GM12892 (cell line): ENCODE data around the gene SS18L1.

Experiments used
- DNase-seq: peaks from one replicate; pipeline ENCODE4 v3.0.0; 2011; ENCODE audit not compliant: insufficient read length
- FAIRE-seq: peaks from 2 replicates; lab custom pipeline; 2011; peaks lifted over from hg19 to GRCh38; lab: Jason Lieb, UNC
- POLR2A ChIP-seq: IDR thresholded peaks from 2 replicates; pipeline ENCODE4 v1.6.1; 2011; ENCODE audit warnings: low read depth, low read length, control low read depth
- POLR2AphosphoS5 ChIP-seq: IDR thresholded peaks from 2 replicates; pipeline ENCODE4 v1.6.1; 2011; ENCODE audit warnings: low read depth, low read length, control low read depth
- TAF1 ChIP-seq: IDR thresholded peaks from 2 replicates; pipeline ENCODE4 v1.6.1; 2011; ENCODE audit warnings: low read depth, mild to moderate bottlenecking, control low read depth, low read length, borderline replicate concordance

Gene SS18L1

DNA sequence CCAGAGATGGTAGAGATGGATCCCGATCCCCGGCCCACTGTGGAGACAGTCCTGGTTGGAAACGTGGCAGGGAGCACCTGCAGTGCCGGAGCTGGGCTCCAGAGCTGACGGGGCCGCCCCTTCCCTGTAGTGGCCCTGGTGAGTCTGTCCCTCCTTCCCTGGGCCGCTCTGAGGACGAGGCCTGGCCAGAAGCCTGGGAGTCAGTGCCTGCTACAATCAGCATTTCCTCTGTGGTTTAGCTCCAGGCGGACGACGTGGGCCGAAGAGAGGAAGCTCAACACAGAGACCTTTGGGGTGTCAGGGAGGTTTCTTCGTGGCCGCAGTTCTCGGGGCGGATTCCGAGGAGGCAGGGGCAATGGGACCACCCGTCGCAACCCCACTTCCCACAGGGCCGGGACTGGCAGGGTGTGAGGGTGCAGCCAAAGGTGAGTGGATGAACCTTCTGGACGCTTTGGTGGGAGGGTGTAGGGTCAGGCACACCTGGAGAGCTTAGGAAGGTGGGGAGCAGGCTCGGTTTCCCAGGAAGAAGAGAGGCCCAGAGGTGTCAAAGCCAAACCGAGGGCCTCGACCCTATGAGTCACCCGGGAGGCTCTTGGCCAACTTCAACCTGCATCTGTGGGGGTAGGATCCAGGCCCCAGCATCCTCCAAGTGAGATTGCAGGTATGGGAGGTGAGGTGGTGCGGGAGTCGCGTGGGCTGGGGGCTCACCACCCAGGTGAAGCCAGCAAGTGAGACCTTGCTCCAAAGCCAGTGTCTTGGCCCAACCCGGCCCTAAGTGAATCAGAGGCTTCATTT lies 10.3 kb upstream of the SS18L1 start:
- FAIRE-seq (no peak), DNase-seq (no peak)
- TF ChIP-seq POLR2A: no peak
- no peak for TF ChIP-seq POLR2AphosphoS5
- TF ChIP-seq TAF1: no peak

DNA sequence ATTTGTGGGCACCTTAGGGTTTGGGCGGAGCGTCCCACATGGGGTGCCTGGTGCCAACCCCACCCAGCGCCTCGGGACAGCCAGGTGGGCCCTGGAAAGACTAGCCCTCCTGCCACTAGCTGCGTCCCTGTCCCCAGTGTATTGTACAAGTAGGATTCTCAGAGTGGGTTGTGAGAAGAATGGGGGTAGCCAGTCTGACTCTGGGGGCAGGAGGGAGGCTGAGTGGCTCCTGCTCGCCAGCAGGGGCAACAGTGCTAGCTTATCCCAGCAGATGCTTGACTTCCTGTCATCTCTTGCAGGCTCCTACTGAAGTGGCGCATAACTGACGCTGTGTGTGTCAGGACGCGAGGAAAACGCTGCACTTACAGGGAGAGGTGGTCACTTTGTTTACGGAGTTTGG lies 9.7 kb upstream of the SS18L1 start:
- FAIRE-seq: no peak
- TF ChIP-seq POLR2A (no peak; the same call in 1 of the 2 replicates), TAF1 (no peak), POLR2AphosphoS5 (no peak)
- DNase-seq: no peak

DNA sequence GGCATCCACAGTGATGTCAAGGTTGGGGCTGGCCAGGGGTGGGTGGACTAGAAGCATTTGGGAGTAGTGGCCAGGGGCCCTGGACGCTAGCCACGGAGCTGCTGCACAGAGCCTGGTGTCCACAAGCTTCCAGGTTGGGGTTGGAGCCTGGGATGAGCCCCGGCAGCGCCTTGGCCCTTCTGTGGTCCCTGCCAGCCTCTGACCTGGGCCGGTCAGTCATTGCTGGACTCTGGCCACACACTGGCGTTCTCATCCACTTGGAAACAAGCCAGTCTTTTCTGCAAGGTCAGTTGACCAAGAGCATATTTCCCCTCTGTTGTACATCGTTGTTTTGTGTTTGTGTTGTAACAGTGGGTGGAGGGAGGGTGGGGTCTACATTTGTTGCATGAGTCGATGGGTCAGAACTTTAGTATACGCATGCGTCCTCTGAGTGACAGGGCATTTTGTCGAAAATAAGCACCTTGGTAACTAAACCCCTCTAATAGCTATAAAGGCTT lies 8.8 kb upstream of the SS18L1 start:
- no peak for DNase-seq
- FAIRE-seq: no peak
- peak; percentile 54 for TF ChIP-seq POLR2AphosphoS5
- peak; percentile 59; the same call in 1 of the 2 replicates for TF ChIP-seq POLR2A
- TF ChIP-seq TAF1: no peak

GRCh38 chr20:62135573-62136266 lies 7.8 kb upstream of the SS18L1 start:
- FAIRE-seq: no peak
- no peak for DNase-seq
- no peak for TF ChIP-seq POLR2AphosphoS5
- no peak for TF ChIP-seq TAF1
- TF ChIP-seq POLR2A: peak; percentile 62

GRCh38 chr20:62136283-62137091 lies 7.1 kb upstream of the SS18L1 start:
- DNase-seq: no peak
- TF ChIP-seq POLR2A (no peak), POLR2AphosphoS5 (no peak; the same call in none of the 2 replicates), TAF1 (no peak)
- no peak for FAIRE-seq

DNA sequence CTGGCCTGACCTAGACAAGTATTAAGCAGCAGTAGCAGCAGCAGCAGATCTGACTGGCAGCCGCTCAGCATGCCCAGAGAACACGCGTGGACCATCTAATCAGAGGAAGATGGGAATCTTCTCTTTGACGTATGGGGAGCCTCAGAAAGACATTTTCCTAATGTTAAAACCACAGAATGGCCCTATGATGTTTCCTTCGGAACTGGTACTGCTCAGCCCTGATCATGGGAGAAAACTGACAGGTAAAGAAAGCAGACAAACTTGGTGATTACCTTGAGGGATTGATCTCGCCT lies 6.5 kb upstream of the SS18L1 start:
- FAIRE-seq: no peak
- no peak for TF ChIP-seq POLR2A

GRCh38 chr20:62137478-62138203 lies 5.9 kb upstream of the SS18L1 start:
- TF ChIP-seq TAF1 (no peak), POLR2A (0 out of 2 replicates have a peak, but pooled peaks have one; percentile 15), POLR2AphosphoS5 (peak; percentile 70)
- FAIRE-seq (no peak), DNase-seq (no peak)

More for the DNA sequence above, 6.5 kb upstream of the SS18L1 start:
- DNase-seq: no peak

DNA sequence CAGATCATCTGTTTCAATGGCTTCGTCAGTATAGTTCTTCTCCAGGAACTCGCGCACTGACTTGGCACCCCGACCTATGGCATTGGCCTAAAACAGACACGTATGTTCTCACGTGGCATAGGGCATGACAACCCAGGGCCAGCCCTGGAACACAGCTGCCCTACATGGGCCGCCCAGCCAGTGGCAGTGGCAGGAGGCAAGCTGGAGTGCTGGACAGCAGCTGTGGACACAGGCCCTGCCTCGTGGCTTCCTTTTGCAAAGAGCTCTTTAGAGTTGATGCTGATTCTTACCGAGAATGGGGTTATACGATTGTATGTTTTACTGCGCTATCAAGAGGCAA lies 5.4 kb upstream of the SS18L1 start:
- no peak for TF ChIP-seq TAF1
- TF ChIP-seq POLR2A: 0 out of 2 replicates have a peak, but pooled peaks have one; percentile 10
- no peak for TF ChIP-seq POLR2AphosphoS5
- FAIRE-seq (no peak), DNase-seq (no peak)

DNA sequence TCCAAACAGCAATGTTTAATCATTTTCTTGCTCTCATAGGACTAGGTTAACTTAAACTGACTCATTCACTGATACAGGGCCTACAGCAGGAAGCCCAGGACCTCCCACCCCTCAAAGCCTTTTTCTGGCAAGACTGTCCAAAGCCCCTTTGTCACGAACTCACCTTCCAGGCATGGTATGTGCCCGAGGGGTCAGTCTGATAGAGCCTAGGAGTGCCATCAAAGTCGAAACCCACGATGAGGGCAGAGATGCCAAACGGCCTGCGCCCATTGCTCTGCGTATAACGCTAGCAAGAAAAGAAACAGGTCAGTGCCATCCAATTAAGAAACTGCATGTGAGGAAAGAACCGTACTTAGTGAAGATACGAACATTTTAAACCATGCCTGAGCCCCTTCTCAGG lies 4.7 kb upstream of the SS18L1 start:
- no peak for DNase-seq
- no peak for FAIRE-seq
- TF ChIP-seq POLR2A (no peak), POLR2AphosphoS5 (no peak), TAF1 (no peak)

- TF ChIP-seq POLR2AphosphoS5 (no peak), TAF1 (no peak), POLR2A (no peak)
- FAIRE-seq (no peak), DNase-seq (no peak)
Measured at GRCh38 chr20:62139636-62140035, 3.9 kb upstream of the SS18L1 start.

- no peak for DNase-seq
- FAIRE-seq: no peak
Measured at GRCh38 chr20:62141043-62141396, 2.5 kb upstream of the SS18L1 start.

More at GRCh38 chr20:62141043-62141396, 2.5 kb upstream of the SS18L1 start:
- TF ChIP-seq POLR2A: no peak
